Upper lobe of left lung (tissue), 6 donors: ENCODE data around the gene RYR3. TPM values are rescaled to one million over a fixed set of nuclear protein-coding genes. Genes with fewer than 3 reads are reported as not detected.

Source experiments
- ATAC-seq, 2 donors: fragments of 200-7000 bp; cut with Tn5 transposase; one replicate each; pipeline ENCODE4 v1.9.1; 2022; ENCODE audit warnings: mild to moderate bottlenecking in 2 of 2, moderate library complexity in 2 of 2; ENCODE audit not compliant: low FRiP score in 2 of 2
- DNase-seq, 2 donors: peaks; one replicate each; pipeline ENCODE4 v3.0.0-alpha.2; 2019 to 2020
- H3K27ac ChIP-seq, 4 donors: fragments of 200-600 bp; sonication (generic); one replicate each; pipeline ENCODE4 v1.5.1; 2016 to 2019
- H3K27me3 ChIP-seq, 4 donors: fragments of 200-600 bp; sonication (generic); one replicate each; pipeline ENCODE4 v1.5.1; 2017 to 2019
- H3K36me3 ChIP-seq, 4 donors: fragments of 200-600 bp; sonication (generic); one replicate each; pipeline ENCODE4 v1.5.1; 2016 to 2019
- H3K4me1 ChIP-seq, 4 donors: fragments of 200-600 bp; sonication (generic); one replicate each; pipeline ENCODE4 v1.5.1; 2018 to 2019
- H3K4me3 ChIP-seq, 4 donors: fragments of 200-600 bp; sonication (generic); one replicate each; pipeline ENCODE4 v1.5.1; 2017 to 2019; ENCODE audit warnings: mild to moderate bottlenecking in 2 of 4, moderate library complexity in 1 of 4
- H3K9me3 ChIP-seq, 4 donors: fragments of 200-600 bp; sonication (generic); one replicate each; pipeline ENCODE4 v1.5.1; 2018 to 2019
- EP300 ChIP-seq, 4 donors: sonication (generic); formaldehyde crosslinking; IDR thresholded peaks; one replicate each; pipeline ENCODE4 v1.5.1; 2017; ENCODE audit warnings: antibody characterized with exemption in 4 of 4, control low read depth in 2 of 4
- POLR2A ChIP-seq, 4 donors: fragments of 450-650 bp; IDR thresholded peaks; one replicate each; pipeline ENCODE4 v1.5.1; 2016 to 2017; ENCODE audit warnings: antibody characterized with exemption in 4 of 4, mild to moderate bottlenecking in 2 of 4
- POLR2AphosphoS5 ChIP-seq, 2 donors: sonication (generic); formaldehyde crosslinking; IDR thresholded peaks; one replicate each; pipeline ENCODE4 v1.5.1; 2017; ENCODE audit warnings: antibody characterized with exemption in 2 of 2
- WGBS, 2 donors: methylation state at CpG; one replicate each; pipeline ENCODE4 v1.1.5; 2017 to 2018; 5-methylcytosine and 5-hydroxymethylcytosine counted together
- total RNA-seq, 6 donors: library from RNA; depleted of rRNA in 4 of 6; stranded (reverse); fragments of >200 nt in 4 of 6; gene quantifications; one replicate each; pipeline versions ENCODE4 v1.1.0 to v1.2.1, GENCODE V29; 2016 to 2021
- TF ChIP-seq, protein P1 (sequence below), 6 experiments: fragments of 450-650 bp in 4 of 6; fragments of 200-600 bp in 2 of 6; sonication (generic) in 2 of 6; IDR thresholded peaks; one replicate each; pipeline ENCODE4 v1.5.1; 2016 to 2019; ENCODE audit warnings: antibody characterized with exemption in 6 of 6
- donor health status: DM: no; HTN: no; CAD: no; lungs with moderate emphysema.
- donor health status: DM: no; HTN: yes; CAD: no; lungs with severe emphysema.

The RYR3 gene
- total RNA-seq, 6 donors from 2014 or later, result under 0.01 to 0.34 (median 0.15) TPM

DNA sequence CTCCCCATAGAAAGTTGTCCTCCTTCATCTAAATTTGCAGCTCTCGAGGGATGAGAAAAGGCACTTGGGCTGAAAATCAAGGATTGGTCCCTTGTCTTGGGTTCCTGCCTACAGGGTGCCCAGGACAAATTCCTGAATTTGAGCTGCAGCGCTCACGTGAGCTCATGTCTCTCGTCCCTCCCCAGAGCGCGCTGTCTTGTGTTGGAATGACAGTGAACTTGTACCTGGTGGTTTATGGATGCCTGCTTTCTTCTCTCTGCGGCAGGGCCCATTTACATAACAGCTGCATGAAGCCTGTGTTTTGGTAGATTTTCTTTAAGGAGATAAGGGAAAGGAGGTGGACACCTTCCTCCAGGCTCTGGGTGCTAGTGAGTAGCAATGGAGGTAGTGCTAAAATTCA is 4.3 kb downstream of the RYR3 start:
- no peak overlapping the region for H3K27ac ChIP-seq
- no peaks in the 10 kb centered on the region for H3K36me3 ChIP-seq
- H3K4me3 ChIP-seq, result no peak overlapping the region
- WGBS, 2 donors, result 81 to 86% methylated on average over 7 of the region's 7 CpGs
- DNase-seq, result no peak
- TF ChIP-seq EP300 (IDR thresholded peaks at IDR 0.05) (no peak), POLR2AphosphoS5 (IDR thresholded peaks at IDR 0.05) (no peak), POLR2A (IDR thresholded peaks at IDR 0.05) (no peak)
- TF ChIP-seq, protein P1, sequence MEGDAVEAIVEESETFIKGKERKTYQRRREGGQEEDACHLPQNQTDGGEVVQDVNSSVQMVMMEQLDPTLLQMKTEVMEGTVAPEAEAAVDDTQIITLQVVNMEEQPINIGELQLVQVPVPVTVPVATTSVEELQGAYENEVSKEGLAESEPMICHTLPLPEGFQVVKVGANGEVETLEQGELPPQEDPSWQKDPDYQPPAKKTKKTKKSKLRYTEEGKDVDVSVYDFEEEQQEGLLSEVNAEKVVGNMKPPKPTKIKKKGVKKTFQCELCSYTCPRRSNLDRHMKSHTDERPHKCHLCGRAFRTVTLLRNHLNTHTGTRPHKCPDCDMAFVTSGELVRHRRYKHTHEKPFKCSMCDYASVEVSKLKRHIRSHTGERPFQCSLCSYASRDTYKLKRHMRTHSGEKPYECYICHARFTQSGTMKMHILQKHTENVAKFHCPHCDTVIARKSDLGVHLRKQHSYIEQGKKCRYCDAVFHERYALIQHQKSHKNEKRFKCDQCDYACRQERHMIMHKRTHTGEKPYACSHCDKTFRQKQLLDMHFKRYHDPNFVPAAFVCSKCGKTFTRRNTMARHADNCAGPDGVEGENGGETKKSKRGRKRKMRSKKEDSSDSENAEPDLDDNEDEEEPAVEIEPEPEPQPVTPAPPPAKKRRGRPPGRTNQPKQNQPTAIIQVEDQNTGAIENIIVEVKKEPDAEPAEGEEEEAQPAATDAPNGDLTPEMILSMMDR (IDR thresholded peaks at IDR 0.05), result no peak
- H3K4me1 ChIP-seq, result peaks cover 0 to 8% (median 0%) of the 10 kb centered on the region in 4 donors
- H3K9me3 ChIP-seq, result no peaks in the 10 kb centered on the region
- peaks cover 0 to 14% (median 5%) of the 10 kb centered on the region in 4 donors for H3K27me3 ChIP-seq
- ATAC-seq, result no peak

DNA sequence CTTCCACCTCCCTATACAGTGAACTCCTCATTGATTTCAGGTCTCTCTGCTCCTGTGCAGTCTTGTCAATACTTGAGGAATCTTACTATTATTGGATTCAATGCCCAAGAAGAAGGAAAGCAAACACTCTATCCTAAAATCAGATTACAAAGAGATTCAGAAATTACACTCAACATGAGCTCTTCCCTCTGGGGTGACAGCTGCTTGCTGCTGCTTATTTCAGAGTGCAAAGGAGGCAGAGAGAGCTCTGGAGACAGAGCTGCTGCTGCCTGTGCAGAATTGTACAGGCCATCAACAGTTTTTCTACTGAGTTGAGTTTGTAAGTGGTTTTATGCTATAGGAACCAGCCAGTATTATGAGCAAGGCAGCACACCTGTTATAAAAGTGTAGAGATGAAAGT is 7.1 kb downstream of the RYR3 start:
- no peaks in the 10 kb centered on the region for H3K36me3 ChIP-seq
- H3K4me1 ChIP-seq, result no peaks in the 10 kb centered on the region
- DNase-seq, result no peak
- no peaks in the 10 kb centered on the region for H3K27me3 ChIP-seq
- ATAC-seq, result no peak
- no peak overlapping the region for H3K27ac ChIP-seq
- no peak overlapping the region for H3K4me3 ChIP-seq
- no peaks in the 10 kb centered on the region for H3K9me3 ChIP-seq
- TF ChIP-seq EP300 (IDR thresholded peaks at IDR 0.05), result no peak

- no peak for TF ChIP-seq POLR2A (IDR thresholded peaks at IDR 0.05)
- TF ChIP-seq POLR2AphosphoS5 (IDR thresholded peaks at IDR 0.05), result no peak
- TF ChIP-seq, protein P1 (IDR thresholded peaks at IDR 0.05), result no peak
- no peak for TF ChIP-seq EP300 (IDR thresholded peaks at IDR 0.05)
- no peak overlapping the region for H3K4me3 ChIP-seq
- H3K9me3 ChIP-seq, result no peaks in the 10 kb centered on the region
- no peak for DNase-seq
- no peak for ATAC-seq
- H3K36me3 ChIP-seq, result no peaks in the 10 kb centered on the region
- no peaks in the 10 kb centered on the region for H3K4me1 ChIP-seq
- H3K27ac ChIP-seq, result no peak overlapping the region
- 79 to 100% methylated on average over 1 of the region's 1 CpG for WGBS, 2 donors
- H3K27me3 ChIP-seq, result no peaks in the 10 kb centered on the region
Observed at GRCh38 chr15:33320017-33320416, 9.2 kb downstream of the RYR3 start.

DNA sequence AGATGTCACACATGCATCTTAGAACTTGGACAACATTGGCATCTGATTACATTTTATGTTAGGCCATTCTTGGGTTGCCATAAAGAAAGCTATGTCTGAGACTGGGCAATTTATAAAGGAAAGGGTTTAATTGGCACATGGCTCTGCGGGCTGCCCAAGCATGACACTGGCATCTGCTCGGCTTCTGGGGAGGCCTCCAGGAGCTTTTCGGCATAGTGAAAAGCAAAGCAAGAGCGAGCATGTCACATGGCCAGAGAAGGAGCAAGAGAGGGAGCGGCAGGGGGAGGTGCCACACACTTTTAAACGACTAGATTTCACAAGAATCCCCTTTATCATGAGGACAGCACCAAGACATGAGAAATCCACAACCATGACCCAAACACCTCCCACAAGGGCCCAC is 11.3 kb downstream of the RYR3 start:
- H3K27ac ChIP-seq, result no peak overlapping the region
- TF ChIP-seq POLR2AphosphoS5 (IDR thresholded peaks at IDR 0.05) (no peak), POLR2A (IDR thresholded peaks at IDR 0.05) (no peak), EP300 (IDR thresholded peaks at IDR 0.05) (no peak)
- TF ChIP-seq, protein P1 (IDR thresholded peaks at IDR 0.05), result no peak
- H3K4me1 ChIP-seq, result no peaks in the 10 kb centered on the region
- H3K36me3 ChIP-seq, result no peaks in the 10 kb centered on the region
- 78 to 81% methylated on average over 6 of the region's 6 CpGs for WGBS, 2 donors
- DNase-seq (no peak), ATAC-seq (no peak)
- H3K27me3 ChIP-seq, result no peaks in the 10 kb centered on the region
- H3K4me3 ChIP-seq, result no peak overlapping the region
- no peaks in the 10 kb centered on the region for H3K9me3 ChIP-seq

- Histone ChIP-seq H3K9me3 (no peaks in the 10 kb centered on the region), H3K27ac (no peak overlapping the region), H3K4me3 (no peak overlapping the region), H3K27me3 (no peaks in the 10 kb centered on the region), H3K4me1 (no peaks in the 10 kb centered on the region), H3K36me3 (no peaks in the 10 kb centered on the region)
- DNase-seq (no peak), ATAC-seq (no peak)
- 88 to 92% methylated on average over 2 of the region's 2 CpGs for WGBS, 2 donors
- TF ChIP-seq EP300 (IDR thresholded peaks at IDR 0.05), result no peak
- TF ChIP-seq POLR2A (IDR thresholded peaks at IDR 0.05), result no peak
- TF ChIP-seq POLR2AphosphoS5 (IDR thresholded peaks at IDR 0.05), result no peak
- TF ChIP-seq, protein P1 (IDR thresholded peaks at IDR 0.05), result no peak
Observed at GRCh38 chr15:33324609-33325008, 13.8 kb downstream of the RYR3 start.
